ENCODE results near the gene STK36. TPM values are rescaled to one million over a fixed set of nuclear protein-coding genes. Genes with fewer than 3 reads are reported as not detected.

The STK36 gene
- total RNA-seq, 4 donors from 2014 or later: 34.5 to 73.6 (median 44.8) TPM

- DNase-seq: peak; percentile 66
- peak overlapping the region; percentile 59 to 98 (median 71) for H3K4me3 ChIP-seq
- in situ Hi-C loops (cut with MboI; ENCODE audit: low pct_ligation_motif_present in 1 of 4, low pct_unique_long_range_greater_than_20kb in 1 of 4, low sequenced_read_pairs in 3 of 4): no loop called here
- TF ChIP-seq EP300 (IDR thresholded peaks at IDR 0.05; ENCODE audit: low read depth) (no peak), POLR2AphosphoS5 (IDR thresholded peaks at IDR 0.05) (no peak), CTCF (IDR thresholded peaks at IDR 0.05) (peak in 2 of 5 experiments; percentile 40 to 56), POLR2A (IDR thresholded peaks at IDR 0.05) (no peak)
- no peaks in the 10 kb centered on the region for H3K27me3 ChIP-seq
- H3K9me3 ChIP-seq: no peaks in the 10 kb centered on the region
- H3K36me3 ChIP-seq: peaks cover 0 to 16% (median 8%) of the 10 kb centered on the region in 4 donors
- H3K27ac ChIP-seq: peak overlapping the region; percentile 79 to 88 (median 82)
- 2% methylated on average over 27 of the region's 27 CpGs; no CpG with 5 or more reads in 1 of the 2 donors for WGBS, 2 donors (ENCODE audit: low coverage in 1 of 2)
- H3K4me1 ChIP-seq: peaks cover 14 to 21% (median 17%) of the 10 kb centered on the region in 4 donors
- intact Hi-C loops (cut with DNase I; ENCODE audit: low total_unique reads): no loop called here
These were observed 13.1 kb upstream of the STK36 start for GRCh38 chr2:218658671-218659257.

GRCh38 chr2:218659258-218659987 is 12.5 kb upstream of the STK36 start, which contains the start of the genes BCS1L and ZNF142:
Gene BCS1L, plus strand, starts transcription at chr2:218659683. Its CDS starts 1,305 bp downstream, at chr2:218660988.
Gene ZNF142, minus strand, starts transcription at chr2:218659623. Its CDS starts 3,194 bp downstream, at chr2:218656429.
- Histone ChIP-seq H3K4me1 (peaks cover 14 to 21% (median 17%) of the 10 kb centered on the region in 4 donors), H3K9me3 (no peaks in the 10 kb centered on the region), H3K36me3 (peaks cover 0 to 23% (median 8%) of the 10 kb centered on the region in 4 donors), H3K27me3 (no peaks in the 10 kb centered on the region), H3K27ac (peak within 1 kb of the TSS; percentile 79 to 88 (median 82)), H3K4me3 (peak within 1 kb of the TSS; percentile 59 to 98 (median 71))
- DNase-seq: peak; percentile 95
- TF ChIP-seq EP300 (IDR thresholded peaks at IDR 0.05; ENCODE audit: low read depth) (no peak), POLR2A (IDR thresholded peaks at IDR 0.05) (peak; percentile 62), CTCF (IDR thresholded peaks at IDR 0.05) (no peak), POLR2AphosphoS5 (IDR thresholded peaks at IDR 0.05) (peak; percentile 60 to 82 (median 69))
- intact Hi-C loops (cut with DNase I; ENCODE audit: low total_unique reads): no loop called here
- in situ Hi-C loops (cut with MboI; ENCODE audit: low pct_ligation_motif_present in 1 of 4, low pct_unique_long_range_greater_than_20kb in 1 of 4, low sequenced_read_pairs in 3 of 4): no loop called here
- 0% methylated on average over 43 of the region's 49 CpGs; no CpG with 5 or more reads in 1 of the 2 donors for WGBS, 2 donors (ENCODE audit: low coverage in 1 of 2)

GRCh38 chr2:218659988-218660358 is 11.9 kb upstream of the STK36 start:
- Histone ChIP-seq H3K9me3 (no peaks in the 10 kb centered on the region), H3K36me3 (peaks cover 0 to 28% (median 8%) of the 10 kb centered on the region in 4 donors), H3K4me1 (peaks cover 14 to 21% (median 17%) of the 10 kb centered on the region in 4 donors), H3K4me3 (peak overlapping the region; percentile 59 to 98 (median 71)), H3K27me3 (no peaks in the 10 kb centered on the region), H3K27ac (peak overlapping the region; percentile 79 to 88 (median 82))
- intact Hi-C loops (cut with DNase I; ENCODE audit: low total_unique reads): no loop called here
- in situ Hi-C loops (cut with MboI; ENCODE audit: low pct_ligation_motif_present in 1 of 4, low pct_unique_long_range_greater_than_20kb in 1 of 4, low sequenced_read_pairs in 3 of 4): no loop called here
- TF ChIP-seq POLR2A (IDR thresholded peaks at IDR 0.05): no peak
- TF ChIP-seq EP300 (IDR thresholded peaks at IDR 0.05; ENCODE audit: low read depth): no peak
- TF ChIP-seq POLR2AphosphoS5 (IDR thresholded peaks at IDR 0.05): no peak
- no peak for TF ChIP-seq CTCF (IDR thresholded peaks at IDR 0.05)
- DNase-seq: no peak
- WGBS, 2 donors (ENCODE audit: low coverage in 1 of 2): 0 to 17% methylated on average over 2 to 8 of the region's 8 CpGs

GRCh38 chr2:218662377-218662776 is 9.5 kb upstream of the STK36 start:
- intact Hi-C loops (cut with DNase I; ENCODE audit: low total_unique reads): no loop called here
- in situ Hi-C loops (cut with MboI; ENCODE audit: low pct_ligation_motif_present in 1 of 4, low pct_unique_long_range_greater_than_20kb in 1 of 4, low sequenced_read_pairs in 3 of 4): no loop called here
- no peak overlapping the region for H3K4me3 ChIP-seq
- no peaks in the 10 kb centered on the region for H3K27me3 ChIP-seq
- peaks cover 0 to 36% (median 18%) of the 10 kb centered on the region in 4 donors for H3K36me3 ChIP-seq
- WGBS, 2 donors (ENCODE audit: low coverage in 1 of 2): 83 to 87% methylated on average over 1 to 7 of the region's 7 CpGs
- H3K27ac ChIP-seq: no peak overlapping the region
- TF ChIP-seq POLR2AphosphoS5 (IDR thresholded peaks at IDR 0.05) (no peak), POLR2A (IDR thresholded peaks at IDR 0.05) (no peak), EP300 (IDR thresholded peaks at IDR 0.05; ENCODE audit: low read depth) (no peak), CTCF (IDR thresholded peaks at IDR 0.05) (no peak)
- no peaks in the 10 kb centered on the region for H3K9me3 ChIP-seq
- peaks cover 14 to 21% (median 17%) of the 10 kb centered on the region in 4 donors for H3K4me1 ChIP-seq
- DNase-seq: no peak

Data from transverse colon (tissue), 4 donors.